BJ (cell line): ENCODE measurements around the gene KIFC1. TPM values are rescaled to one million over a fixed set of nuclear protein-coding genes. Genes with fewer than 3 reads are reported as not detected.
"Not testable (repeated sequence)": the region's sequence is repeated elsewhere in the genome, so short reads cannot be mapped to it uniquely, and the experiment has no call there.

Experiments used
- CTCF ChIA-PET: fragments of 350-600 bp; formaldehyde crosslinking; extraction: SDS; loops from one replicate; lab custom pipeline; 2021; ENCODE audit warnings: antibody characterized with exemption, inconsistent platforms; lab: Yijun Ruan, JAX
- POLR2A ChIA-PET: fragments of 300-600 bp; sonication (Branson Sonifier 250); formaldehyde crosslinking; extraction: SDS; loops from one replicate; lab custom pipeline; 2021; ENCODE audit warnings: antibody characterized with exemption; lab: Charles Lee
- DNase-seq: peaks from one replicate; pipeline ENCODE4 v3.0.0-alpha.2; 2011; ENCODE audit warnings: low read depth
- H3K27me3 ChIP-seq: 2 replicates; pipeline ENCODE4 v1.6.0; 2011; ENCODE audit warnings: low read length; ENCODE audit not compliant: control insufficient read depth, insufficient read depth
- H3K36me3 ChIP-seq: 2 replicates; pipeline ENCODE4 v1.5.1; 2011; ENCODE audit warnings: low read length; ENCODE audit not compliant: control insufficient read depth, insufficient read depth
- H3K4me3 ChIP-seq: 2 replicates; pipeline ENCODE4 v1.5.1; 2011; ENCODE audit warnings: low read depth, mild to moderate bottlenecking, control low read depth, low read length
- polyA minus RNA-seq: library from RNA; depleted of rRNA, polyadenylated mRNA; stranded (reverse); fragments of >200 nt; gene quantifications from 2 replicates; pipeline ENCODE4 v1.2.3, GENCODE V29; 2011; rRNA and poly(A)+ RNA removed
- polyA plus RNA-seq: library from polyadenylated mRNA; depleted of rRNA; stranded (reverse); fragments of >200 nt; gene quantifications from 2 replicates; pipeline ENCODE4 v1.2.3, GENCODE V29; 2011; rRNA removed
- TF ChIP-seq, protein P1 (sequence below): IDR thresholded peaks from 2 replicates; pipeline ENCODE4 v1.5.1; 2011; ENCODE audit warnings: low read depth, mild to moderate bottlenecking, control low read depth, inconsistent platforms, low read length, moderate library complexity; ENCODE audit not compliant: insufficient read depth

The KIFC1 gene, protein sequence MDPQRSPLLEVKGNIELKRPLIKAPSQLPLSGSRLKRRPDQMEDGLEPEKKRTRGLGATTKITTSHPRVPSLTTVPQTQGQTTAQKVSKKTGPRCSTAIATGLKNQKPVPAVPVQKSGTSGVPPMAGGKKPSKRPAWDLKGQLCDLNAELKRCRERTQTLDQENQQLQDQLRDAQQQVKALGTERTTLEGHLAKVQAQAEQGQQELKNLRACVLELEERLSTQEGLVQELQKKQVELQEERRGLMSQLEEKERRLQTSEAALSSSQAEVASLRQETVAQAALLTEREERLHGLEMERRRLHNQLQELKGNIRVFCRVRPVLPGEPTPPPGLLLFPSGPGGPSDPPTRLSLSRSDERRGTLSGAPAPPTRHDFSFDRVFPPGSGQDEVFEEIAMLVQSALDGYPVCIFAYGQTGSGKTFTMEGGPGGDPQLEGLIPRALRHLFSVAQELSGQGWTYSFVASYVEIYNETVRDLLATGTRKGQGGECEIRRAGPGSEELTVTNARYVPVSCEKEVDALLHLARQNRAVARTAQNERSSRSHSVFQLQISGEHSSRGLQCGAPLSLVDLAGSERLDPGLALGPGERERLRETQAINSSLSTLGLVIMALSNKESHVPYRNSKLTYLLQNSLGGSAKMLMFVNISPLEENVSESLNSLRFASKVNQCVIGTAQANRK
- 24.2 and 32.4 TPM in 2 replicates for polyA plus RNA-seq
- 20.8 and 29.6 TPM in 2 replicates for polyA minus RNA-seq

DNA sequence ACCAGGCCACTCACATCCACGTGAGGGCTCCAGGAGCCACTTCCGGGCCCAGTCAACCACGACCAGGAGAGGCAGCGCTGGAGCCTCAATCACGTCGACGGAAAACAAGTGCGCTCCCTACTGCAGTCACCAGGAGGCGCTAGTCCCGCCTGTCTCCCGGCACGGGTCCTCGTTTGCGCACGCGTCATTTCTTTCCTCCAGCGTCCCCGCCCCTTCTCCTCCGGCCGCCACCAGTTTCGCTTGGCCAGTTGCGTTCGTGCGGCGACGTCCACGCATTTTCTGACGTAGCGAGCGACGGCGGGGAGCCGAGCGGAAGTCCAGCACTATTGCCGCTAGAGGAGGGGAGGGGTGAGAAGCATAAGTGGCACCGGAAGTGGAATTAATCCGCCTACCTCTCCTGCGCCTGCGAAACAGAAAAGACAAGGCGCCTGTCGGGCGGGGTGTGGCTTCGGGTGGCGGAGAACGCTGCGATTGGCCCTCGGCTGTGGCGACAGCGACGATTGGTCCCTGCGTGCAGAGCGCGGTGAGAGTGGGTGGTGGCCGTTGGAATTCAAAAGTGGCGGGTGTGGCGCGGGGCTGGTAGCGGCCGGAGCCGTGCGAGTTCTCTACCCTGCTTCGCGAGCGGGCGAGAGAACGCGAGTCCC, at the start of gene KIFC1:
KIFC1 (plus strand) TSS at position 546 of the 644 bp plus-strand sequence. CDS start 163 bp downstream, outside the sequence.
- H3K4me3 ChIP-seq: peak within 1 kb of the TSS; percentile 87
- peak; percentile 99 for DNase-seq
- TF ChIP-seq, protein P1, sequence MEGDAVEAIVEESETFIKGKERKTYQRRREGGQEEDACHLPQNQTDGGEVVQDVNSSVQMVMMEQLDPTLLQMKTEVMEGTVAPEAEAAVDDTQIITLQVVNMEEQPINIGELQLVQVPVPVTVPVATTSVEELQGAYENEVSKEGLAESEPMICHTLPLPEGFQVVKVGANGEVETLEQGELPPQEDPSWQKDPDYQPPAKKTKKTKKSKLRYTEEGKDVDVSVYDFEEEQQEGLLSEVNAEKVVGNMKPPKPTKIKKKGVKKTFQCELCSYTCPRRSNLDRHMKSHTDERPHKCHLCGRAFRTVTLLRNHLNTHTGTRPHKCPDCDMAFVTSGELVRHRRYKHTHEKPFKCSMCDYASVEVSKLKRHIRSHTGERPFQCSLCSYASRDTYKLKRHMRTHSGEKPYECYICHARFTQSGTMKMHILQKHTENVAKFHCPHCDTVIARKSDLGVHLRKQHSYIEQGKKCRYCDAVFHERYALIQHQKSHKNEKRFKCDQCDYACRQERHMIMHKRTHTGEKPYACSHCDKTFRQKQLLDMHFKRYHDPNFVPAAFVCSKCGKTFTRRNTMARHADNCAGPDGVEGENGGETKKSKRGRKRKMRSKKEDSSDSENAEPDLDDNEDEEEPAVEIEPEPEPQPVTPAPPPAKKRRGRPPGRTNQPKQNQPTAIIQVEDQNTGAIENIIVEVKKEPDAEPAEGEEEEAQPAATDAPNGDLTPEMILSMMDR: peak; percentile 99
- POLR2A ChIA-PET: no interaction called here
- no peaks in the 10 kb centered on the region for H3K27me3 ChIP-seq
- CTCF ChIA-PET: interaction anchor here (0.7 to 2.3 kb wide), 10 partner anchors 11 to 204 kb away, joined by 3 to 19 read pairs (median 4); no protein-coding TSS in a partner anchor
- H3K36me3 ChIP-seq: no peaks in the 10 kb centered on the region

DNA sequence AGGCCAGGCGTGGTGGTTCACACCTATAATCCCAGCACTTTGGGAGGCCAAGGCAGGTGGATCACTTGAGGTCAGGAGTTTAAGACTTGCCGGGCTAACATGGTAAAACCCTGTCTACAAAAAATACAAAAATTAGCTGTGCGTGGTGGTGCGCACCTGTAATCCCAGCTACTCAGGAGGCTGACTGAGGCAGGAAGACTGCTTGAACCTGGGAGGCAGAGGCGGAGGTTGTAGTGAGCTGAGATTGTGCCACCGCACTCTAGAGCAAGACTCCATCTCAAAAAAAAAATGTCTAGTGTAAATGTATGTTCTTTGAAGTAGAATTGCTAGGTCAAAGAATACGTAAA, 48.0 kb upstream of the KIFC1 start:
- H3K36me3 ChIP-seq, H3K27me3 ChIP-seq, CTCF ChIA-PET, DNase-seq, POLR2A ChIA-PET, H3K4me3 ChIP-seq: not testable (repeated sequence)

DNA sequence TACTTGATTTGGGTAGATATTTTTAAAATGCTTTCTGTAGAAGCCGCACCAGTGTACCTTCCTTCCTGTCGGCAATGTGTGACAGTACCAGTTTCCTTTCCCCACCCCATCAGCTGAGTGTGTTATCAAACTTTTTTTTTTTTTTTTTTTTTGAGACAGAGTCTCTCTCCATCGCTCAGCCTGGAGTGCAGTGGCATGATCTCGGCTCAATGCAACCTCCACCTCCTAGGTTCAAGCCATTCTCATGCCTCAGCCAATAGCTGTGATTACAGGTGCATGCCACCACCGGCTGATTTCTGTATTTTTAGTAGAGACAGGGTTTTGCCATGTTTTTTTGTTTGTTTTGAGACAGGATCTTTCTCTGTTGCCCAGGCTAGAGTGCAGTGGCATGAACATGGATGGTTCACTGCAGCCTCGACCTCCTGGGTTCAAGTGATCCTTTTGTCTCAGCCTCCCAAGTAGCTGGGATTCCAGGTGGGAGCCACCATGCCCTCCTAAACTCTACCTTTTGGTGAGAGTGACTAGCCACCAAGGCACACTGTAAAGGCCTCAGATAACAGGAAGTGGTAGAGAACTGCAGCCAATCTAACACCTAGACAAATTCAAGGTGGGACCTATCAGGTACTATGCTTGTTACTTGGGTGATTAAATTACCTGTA, 47.5 kb upstream of the KIFC1 start:
- TF ChIP-seq, protein P1: no peak
- no peak for DNase-seq
- Histone ChIP-seq H3K36me3 (no peaks in the 10 kb centered on the region), H3K4me3 (no peak overlapping the region), H3K27me3 (peaks cover 3% of the 10 kb centered on the region; the same call in 1 of the 2 replicates)
- ChIA-PET CTCF (interaction anchor here (0.6 to 1.7 kb wide), 5 partner anchors 8 to 120 kb away, joined by 3 to 7 read pairs (median 4); no protein-coding TSS in a partner anchor), POLR2A (no interaction called here)

DNA sequence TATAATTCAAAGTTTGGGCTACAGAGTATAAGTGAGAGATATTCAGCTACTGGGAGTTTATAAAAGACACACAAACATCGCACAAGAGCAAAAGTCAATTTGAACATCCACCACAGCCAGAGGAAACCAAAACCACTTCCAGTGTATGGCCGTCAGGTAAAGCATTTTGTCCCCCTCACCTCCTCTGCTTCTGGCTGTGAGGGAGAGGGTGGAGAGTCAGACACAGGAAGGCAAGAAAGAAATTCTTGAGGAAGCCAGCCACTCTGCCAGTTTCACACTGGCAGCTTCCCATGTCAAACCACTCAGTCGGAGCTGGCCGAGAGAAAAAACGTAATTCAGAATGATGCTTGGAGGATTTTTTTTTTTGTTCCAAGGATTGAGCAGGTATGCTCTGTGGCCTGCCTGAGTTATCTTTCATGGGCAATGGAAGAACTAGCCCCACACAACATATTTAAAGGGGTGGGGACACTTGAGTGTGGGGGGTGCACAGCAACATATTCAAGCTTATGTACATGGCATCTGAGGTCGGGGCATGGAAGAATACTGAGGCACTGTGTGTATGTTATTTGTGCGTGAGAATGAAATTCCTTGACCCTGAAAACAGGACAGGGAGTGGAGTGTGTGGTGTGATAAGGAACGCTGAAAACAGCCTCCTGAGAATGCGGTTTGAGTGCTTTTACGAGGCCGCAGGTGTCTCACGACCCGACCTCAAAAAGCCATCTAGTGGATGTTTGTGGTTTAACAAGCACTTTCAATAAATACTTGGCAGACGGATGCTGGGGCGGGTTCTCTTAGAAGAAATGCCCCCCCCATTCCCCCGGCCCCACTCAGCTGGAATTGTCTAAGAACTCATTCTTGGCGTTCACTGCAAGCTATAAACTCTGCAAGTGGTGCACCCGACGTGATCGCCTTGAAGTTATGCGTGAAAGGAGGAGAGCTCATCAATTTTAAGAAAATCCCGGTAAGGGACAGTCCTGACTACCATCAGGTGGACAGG, 46.6 kb upstream of the KIFC1 start:
- TF ChIP-seq, protein P1: peak; percentile 48
- H3K27me3 ChIP-seq: peaks cover 5% of the 10 kb centered on the region; the same call in 1 of the 2 replicates
- CTCF ChIA-PET: interaction anchor here (0.6 to 1.7 kb wide), 16 partner anchors 9 to 816 kb away, joined by 3 to 7 read pairs (median 3); no protein-coding TSS in a partner anchor
- DNase-seq: peak; percentile 86
- no peaks in the 10 kb centered on the region for H3K36me3 ChIP-seq
- POLR2A ChIA-PET: no interaction called here
- H3K4me3 ChIP-seq: no peak overlapping the region

DNA sequence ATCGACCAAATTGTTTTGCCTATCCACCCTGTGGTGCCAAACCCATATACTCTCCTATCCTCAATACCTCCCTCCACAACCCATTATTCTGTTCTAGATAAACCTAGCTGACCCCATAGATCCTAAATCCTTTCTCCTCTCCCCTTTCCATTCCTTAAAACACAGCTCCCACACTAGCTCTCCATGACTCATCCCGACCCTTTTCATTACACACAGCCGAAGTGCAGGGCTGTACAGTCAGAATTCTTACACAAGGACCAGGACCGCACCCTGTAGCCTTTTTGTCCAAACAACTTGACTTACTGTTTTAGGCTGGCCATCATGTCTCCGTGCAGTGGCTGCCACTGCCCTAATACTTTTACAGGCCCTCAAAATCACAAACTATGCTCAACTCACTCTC, 44.7 kb upstream of the KIFC1 start:
- CTCF ChIA-PET, H3K4me3 ChIP-seq, H3K27me3 ChIP-seq, POLR2A ChIA-PET, DNase-seq, H3K36me3 ChIP-seq: not testable (repeated sequence)
